IPS-15b (cell line): ENCODE data around the gene GTPBP1.

ENCODE experiments used
- H3K27me3 ChIP-seq: one replicate; pipeline ENCODE4 v1.6.1; 2013; ENCODE audit warnings: low read length; ENCODE audit not compliant: control insufficient read depth, insufficient read depth
- H3K36me3 ChIP-seq: one replicate; pipeline ENCODE4 v1.6.1; 2013; ENCODE audit warnings: low read length; ENCODE audit not compliant: control insufficient read depth, insufficient read depth
- H3K4me1 ChIP-seq: one replicate; pipeline ENCODE4 v1.6.1; 2013; ENCODE audit warnings: mild to moderate bottlenecking, low read length; ENCODE audit not compliant: control insufficient read depth, insufficient read depth
- H3K4me3 ChIP-seq: one replicate; pipeline ENCODE4 v1.5.1; 2013; ENCODE audit warnings: low read depth, low read length
- H3K9ac ChIP-seq: one replicate; pipeline ENCODE4 v1.6.1; 2013; ENCODE audit warnings: low read depth, mild to moderate bottlenecking, low read length
- H3K9me3 ChIP-seq: one replicate; pipeline ENCODE4 v1.6.1; 2013; ENCODE audit warnings: mild to moderate bottlenecking, low read length; ENCODE audit not compliant: control insufficient read depth, insufficient read depth

GTPBP1 gene

DNA sequence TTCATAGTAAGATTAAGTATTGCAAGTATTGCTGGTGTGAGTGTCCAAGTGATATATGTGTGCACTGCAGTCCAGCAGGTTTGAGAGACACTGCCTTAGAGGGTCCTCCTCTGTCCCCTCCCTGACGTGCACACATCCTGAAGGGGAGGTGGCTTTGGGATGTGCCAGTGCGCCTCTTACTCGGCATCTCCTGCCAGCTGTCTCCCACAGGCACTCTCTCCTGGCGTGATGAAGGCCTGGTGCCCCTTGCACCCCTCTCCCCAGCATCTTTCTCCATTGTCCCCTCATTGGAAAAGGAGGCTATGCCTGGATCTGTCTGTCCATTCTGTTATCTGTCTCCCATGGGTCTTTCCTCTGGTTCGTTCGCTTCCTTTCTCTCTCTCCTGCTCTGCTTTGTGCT lies 24.2 kb downstream of the GTPBP1 start:
- peaks cover 67% of the 10 kb centered on the region for H3K36me3 ChIP-seq
- H3K9me3 ChIP-seq, result no peaks in the 10 kb centered on the region
- H3K27me3 ChIP-seq, result no peaks in the 10 kb centered on the region
- H3K4me1 ChIP-seq, result no peaks in the 10 kb centered on the region
- H3K9ac ChIP-seq, result no peak overlapping the region
- H3K4me3 ChIP-seq, result no peak overlapping the region

DNA sequence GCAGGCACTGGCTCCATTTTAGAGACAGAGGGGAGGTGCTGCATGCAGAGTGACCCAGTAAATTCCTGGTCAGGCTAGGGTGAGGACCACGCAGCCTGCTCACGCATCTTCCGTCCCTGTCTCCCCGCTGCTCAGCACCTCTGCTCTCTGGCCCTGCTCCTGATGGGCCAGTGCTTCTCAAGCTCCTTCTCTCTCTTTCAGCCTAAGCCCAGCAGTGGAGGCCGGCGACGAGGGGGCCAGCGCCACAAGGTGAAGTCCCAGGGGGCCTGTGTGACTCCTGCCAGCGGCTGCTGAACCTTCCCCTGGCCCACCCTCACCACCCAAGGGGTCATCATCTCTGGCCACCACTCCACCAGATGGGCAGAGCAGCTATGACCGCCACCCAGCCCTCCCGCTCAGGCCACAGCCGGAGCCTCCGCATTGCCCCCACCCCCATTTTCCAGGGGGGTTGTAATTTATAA lies 24.7 kb downstream of the GTPBP1 start:
- no peak overlapping the region for H3K9ac ChIP-seq
- peaks cover 63% of the 10 kb centered on the region for H3K36me3 ChIP-seq
- no peaks in the 10 kb centered on the region for H3K4me1 ChIP-seq
- H3K9me3 ChIP-seq, result no peaks in the 10 kb centered on the region
- no peak overlapping the region for H3K4me3 ChIP-seq
- H3K27me3 ChIP-seq, result no peaks in the 10 kb centered on the region

DNA sequence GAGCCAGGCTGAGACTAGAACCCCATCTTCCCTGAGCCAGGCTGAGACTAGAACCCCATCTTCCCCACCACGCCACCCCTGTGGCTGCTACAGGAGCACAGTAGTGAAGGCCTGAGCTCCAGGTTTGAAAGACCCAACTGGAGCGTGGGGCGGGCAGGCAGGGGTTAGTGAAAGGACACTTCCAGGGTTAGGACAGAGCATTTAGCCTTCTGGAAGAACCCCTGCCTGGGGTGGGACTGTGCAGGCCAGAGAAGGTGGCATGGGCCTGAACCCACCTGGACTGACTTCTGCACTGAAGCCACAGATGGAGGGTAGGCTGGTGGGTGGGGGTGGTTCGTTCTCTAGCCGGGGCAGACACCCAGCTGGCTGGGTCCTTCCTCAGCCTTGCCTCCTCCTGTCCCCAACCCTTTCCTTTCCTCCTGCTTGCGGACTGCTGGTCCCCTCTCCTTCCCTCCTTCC lies 26.0 kb downstream of the GTPBP1 start:
- Histone ChIP-seq H3K27me3 (no peaks in the 10 kb centered on the region), H3K4me1 (no peaks in the 10 kb centered on the region), H3K36me3 (peaks cover 55% of the 10 kb centered on the region), H3K9me3 (no peaks in the 10 kb centered on the region), H3K4me3 (no peak overlapping the region), H3K9ac (no peak overlapping the region)

DNA sequence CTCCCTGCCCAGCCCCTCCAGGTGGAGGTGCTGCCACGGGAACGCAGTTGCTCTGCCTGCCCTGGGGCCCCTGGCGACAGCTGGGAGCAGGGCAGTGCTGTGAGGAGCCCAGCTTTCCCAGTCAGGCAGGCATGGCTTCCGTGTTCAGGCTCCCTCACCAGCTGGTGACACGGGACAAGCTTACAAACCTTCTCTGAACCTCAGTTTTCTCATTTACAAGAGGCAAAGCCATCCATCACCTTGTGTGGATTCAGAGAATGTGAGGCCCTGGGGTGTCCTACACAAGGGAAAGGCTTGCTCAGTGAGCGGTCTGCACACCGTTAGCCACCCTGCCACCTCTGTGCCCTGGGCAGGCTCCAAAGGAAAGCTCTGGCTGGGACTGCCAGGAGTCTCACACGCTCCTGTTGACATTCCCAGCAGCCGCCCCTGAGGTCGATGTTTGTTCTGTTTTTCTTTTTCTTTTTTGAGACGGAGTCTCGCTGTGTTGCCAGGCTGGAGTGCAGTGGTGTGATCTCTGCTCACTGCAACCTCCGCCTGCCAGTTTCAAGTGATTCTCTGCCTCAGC lies 26.6 kb downstream of the GTPBP1 start:
- Histone ChIP-seq H3K9ac (no peak overlapping the region), H3K4me3 (no peak overlapping the region), H3K9me3 (no peaks in the 10 kb centered on the region), H3K27me3 (no peaks in the 10 kb centered on the region), H3K36me3 (peaks cover 49% of the 10 kb centered on the region), H3K4me1 (no peaks in the 10 kb centered on the region)

DNA sequence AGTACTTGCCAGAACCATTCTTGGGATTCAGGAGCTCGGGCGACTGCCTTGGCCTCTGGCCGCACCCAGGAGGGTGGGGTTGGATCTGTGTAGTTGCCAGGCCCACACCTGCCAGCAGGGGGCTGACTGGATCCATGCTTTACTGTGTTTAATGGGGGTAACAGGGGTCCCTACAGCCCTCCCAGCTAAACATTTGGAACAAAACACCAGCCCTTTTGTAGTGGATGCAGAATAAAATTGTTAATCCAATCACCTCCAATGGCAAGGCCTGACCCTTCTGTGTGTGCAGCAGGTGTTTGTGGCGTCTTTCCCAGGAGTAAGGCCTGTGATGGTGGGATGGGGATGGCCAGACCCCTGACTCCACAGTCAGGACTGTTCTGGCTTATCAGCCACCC lies 27.6 kb downstream of the GTPBP1 start:
- H3K36me3 ChIP-seq, result peaks cover 44% of the 10 kb centered on the region
- H3K9ac ChIP-seq, result no peak overlapping the region

DNA sequence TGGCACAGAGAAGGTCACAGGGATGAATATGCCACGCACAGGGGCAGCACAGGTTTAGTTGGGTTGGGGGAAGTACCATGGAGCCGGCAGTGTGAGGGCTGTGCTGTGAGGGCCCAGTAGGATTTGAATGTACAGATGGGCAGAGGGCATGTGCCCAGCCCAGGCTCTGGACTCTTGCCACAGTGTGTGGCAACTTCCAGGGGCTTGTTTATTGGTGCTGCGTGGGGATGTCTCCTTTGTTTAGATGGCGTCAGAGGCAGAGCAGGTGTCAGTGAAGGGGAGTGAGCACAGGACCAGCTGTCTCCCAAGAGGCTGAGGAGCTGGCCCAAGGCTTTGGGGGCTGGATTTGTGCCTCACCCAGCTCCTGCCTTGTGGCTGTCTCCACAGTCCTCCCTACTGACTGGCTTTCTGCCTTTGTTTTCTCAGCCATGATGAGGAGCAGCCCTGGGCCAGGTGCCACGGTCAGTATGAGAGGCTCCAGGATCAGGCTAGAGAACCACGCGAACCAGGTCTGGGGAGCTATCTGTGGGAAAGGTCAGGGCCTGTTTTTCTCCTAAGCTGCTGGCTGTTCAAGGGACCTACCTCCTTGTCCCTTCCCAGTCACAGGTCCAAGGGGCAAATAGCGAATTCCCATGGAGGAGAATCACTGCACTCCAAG lies 28.1 kb downstream of the GTPBP1 start:
- H3K9me3 ChIP-seq, result no peaks in the 10 kb centered on the region
- H3K4me3 ChIP-seq, result no peak overlapping the region
- no peaks in the 10 kb centered on the region for H3K27me3 ChIP-seq
- H3K36me3 ChIP-seq, result peaks cover 41% of the 10 kb centered on the region
- H3K9ac ChIP-seq, result no peak overlapping the region
- H3K4me1 ChIP-seq, result no peaks in the 10 kb centered on the region

More for the DNA sequence above, 27.6 kb downstream of the GTPBP1 start:
- Histone ChIP-seq H3K27me3 (no peaks in the 10 kb centered on the region), H3K9me3 (no peaks in the 10 kb centered on the region), H3K4me3 (no peak overlapping the region), H3K4me1 (no peaks in the 10 kb centered on the region)

DNA sequence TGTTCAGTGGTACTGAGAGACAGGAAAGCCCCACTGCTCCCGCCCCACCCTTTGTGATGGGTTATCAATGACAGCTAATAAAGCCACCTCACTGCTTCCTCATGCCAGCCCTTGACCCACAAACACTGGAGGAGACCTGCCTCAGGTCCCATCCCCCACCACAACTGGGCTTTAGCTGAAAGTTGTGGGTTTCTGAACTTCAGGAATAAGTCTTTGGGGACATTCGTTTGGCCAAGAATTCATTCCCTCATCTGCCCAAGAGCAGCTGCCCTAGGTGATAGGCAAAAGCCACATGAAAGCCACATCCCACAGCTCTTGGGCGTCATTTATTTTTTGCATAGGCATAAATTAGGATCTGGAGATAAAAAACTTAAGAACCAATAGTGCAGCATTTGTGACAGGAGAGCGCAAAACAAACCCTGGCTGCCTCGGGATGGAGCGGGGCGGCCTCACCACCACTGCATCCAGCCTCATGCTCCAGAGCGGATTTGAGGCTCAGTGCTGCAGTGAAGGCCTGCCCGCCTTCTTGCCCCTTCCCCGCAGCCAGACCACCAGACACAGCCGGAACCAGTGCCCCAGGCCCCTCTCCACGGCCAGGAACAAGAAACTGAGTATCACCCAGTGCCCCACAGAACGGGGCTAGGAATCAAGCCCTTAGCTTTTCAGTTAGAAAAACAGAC lies 28.8 kb downstream of the GTPBP1 start:
- no peaks in the 10 kb centered on the region for H3K4me1 ChIP-seq
- H3K27me3 ChIP-seq, result no peaks in the 10 kb centered on the region
- no peaks in the 10 kb centered on the region for H3K9me3 ChIP-seq
- no peak overlapping the region for H3K4me3 ChIP-seq
- peaks cover 34% of the 10 kb centered on the region for H3K36me3 ChIP-seq
- no peak overlapping the region for H3K9ac ChIP-seq

DNA sequence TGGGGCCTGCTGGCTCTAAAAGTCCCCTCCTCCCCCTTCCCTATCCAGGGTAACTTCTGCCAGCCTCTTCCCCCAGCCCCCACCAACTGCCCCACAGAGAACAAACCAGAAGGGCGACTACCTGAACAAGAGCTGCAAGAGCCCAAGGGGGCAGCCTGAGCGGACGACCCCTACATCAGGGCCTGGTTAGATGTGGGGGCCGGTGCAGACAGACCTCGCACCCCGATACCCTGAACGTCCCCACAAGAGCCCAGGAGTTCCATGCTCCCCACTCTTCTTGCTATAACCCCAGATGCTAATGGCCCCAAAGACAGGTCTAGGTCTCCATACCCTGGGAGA lies 29.4 kb downstream of the GTPBP1 start:
- Histone ChIP-seq H3K27me3 (no peaks in the 10 kb centered on the region), H3K9me3 (no peaks in the 10 kb centered on the region), H3K4me1 (no peaks in the 10 kb centered on the region), H3K9ac (no peak overlapping the region), H3K4me3 (no peak overlapping the region), H3K36me3 (peaks cover 30% of the 10 kb centered on the region)

DNA sequence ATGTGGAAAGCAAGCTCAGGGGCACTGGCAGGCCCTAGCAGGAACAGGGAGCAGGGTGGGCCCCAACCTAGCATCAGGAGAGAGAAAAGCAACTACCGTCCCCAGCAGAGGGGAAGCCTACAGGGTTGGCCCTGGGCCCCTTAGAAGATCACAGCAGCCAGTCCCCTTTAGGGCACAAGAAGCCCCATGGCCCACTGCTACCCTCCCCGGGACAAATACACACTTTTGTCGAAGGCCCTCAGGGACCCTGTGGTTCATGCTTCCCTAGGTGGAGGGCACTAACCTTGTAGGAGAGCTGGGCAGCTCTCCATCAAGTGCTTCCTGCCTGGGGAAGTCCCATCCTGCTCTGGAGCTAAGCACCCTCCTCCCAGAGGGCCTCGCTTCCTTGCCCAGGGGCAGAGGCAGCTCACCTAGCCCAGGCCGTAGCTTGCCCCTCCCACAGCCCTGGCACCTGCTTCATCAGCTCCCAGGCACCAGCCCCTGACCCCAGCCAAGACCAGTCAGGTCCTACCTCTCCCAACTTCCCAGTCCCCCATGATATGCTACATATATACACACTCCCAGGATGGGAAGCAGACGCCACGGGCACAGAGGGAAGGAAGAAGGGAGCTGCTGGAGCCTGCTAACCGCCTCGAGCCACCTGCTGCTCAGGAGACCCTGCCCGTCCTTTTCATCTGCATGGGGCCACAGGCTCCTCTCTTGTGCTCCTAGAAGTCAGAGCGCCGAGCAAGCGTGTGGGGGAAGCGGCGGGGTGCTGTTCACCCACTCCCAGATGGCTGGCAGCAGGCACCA lies 29.9 kb downstream of the GTPBP1 start:
- Histone ChIP-seq H3K4me1 (no peaks in the 10 kb centered on the region), H3K9ac (no peak overlapping the region), H3K9me3 (no peaks in the 10 kb centered on the region), H3K4me3 (no peak overlapping the region), H3K36me3 (peaks cover 24% of the 10 kb centered on the region), H3K27me3 (no peaks in the 10 kb centered on the region)

DNA sequence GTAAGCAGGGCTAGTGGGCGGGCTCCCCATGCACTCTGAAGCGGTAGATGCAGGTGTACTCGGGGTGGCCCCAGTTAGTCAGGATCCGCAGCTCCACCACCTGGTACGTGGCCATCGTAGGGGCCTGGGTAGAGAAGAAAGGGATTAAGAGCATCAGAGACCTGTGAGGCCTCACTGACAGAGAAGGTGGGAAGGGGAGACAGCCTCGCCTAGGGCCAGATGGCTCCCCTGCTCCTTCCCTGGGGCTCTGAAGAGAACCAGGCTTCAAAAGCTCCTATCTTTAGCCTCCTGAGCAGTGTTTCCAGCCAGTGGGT lies 30.5 kb downstream of the GTPBP1 start:
- H3K9me3 ChIP-seq, result no peaks in the 10 kb centered on the region
- H3K9ac ChIP-seq, result no peak overlapping the region
- no peaks in the 10 kb centered on the region for H3K27me3 ChIP-seq
- no peaks in the 10 kb centered on the region for H3K4me1 ChIP-seq
- H3K4me3 ChIP-seq, result no peak overlapping the region
- peaks cover 22% of the 10 kb centered on the region for H3K36me3 ChIP-seq

DNA sequence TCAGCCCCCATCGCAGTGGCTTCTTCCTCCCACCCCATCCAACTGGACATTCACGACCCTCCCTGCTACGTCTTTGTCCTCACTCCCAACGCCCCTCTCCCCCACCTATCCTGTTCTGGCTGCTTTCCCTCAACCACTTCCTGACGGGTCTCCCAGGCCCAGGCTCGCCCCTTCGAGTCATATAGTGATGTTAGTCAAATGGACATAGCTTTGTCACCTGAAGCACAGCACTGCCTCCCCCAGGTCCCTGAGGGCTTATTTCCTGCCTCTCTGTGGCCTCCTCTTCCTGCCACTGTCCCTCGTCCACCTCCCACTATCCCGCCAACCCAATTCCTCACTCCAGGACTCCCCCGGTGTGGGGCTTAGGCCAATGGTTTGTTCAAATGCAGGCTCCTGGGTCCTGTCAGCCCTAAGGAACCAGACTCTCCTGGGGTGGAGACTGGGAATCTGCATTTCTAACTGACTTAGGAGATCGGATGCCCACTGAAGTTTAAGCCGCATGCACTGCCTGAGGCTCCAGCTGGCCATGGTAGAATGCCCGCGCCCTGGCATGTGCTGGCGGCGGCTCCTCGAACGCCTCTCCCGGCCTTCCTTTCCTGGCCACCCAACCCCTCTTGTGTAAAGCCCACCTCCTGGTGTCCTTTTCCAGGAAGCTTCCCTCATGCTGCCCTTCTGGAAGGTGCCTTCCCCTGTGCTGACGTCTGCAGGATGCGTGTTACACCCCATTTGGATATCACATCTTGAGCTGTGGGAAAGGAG lies 31.7 kb downstream of the GTPBP1 start:
- Histone ChIP-seq H3K27me3 (no peaks in the 10 kb centered on the region), H3K9ac (no peak overlapping the region), H3K9me3 (no peaks in the 10 kb centered on the region), H3K4me1 (no peaks in the 10 kb centered on the region), H3K36me3 (peaks cover 30% of the 10 kb centered on the region), H3K4me3 (no peak overlapping the region)
